ENCODE measurements around the gene PLCB4.

DNA sequence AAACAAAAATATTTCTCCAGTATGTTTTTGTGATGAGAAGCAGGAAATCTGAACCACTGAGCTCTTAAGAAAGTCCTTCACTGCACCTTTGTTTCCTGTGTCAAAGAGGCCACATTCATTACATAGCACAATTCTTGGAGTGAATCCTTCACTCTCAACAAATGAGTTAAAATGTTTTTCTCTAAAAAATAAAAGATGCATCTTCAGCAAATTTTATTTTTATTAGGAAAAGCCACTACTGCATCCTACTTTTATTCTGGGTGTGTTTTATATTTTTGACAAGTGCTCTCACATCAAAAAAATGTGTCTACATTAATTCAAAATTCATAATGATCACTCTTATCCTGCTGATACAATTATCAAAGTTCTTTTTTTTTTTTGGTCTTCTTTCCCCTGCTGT lies 76.3 kb downstream of the PLCB4 start:
- TF ChIP-seq CTCF (IDR thresholded peaks at IDR 0.05) (no peak), POLR2A (IDR thresholded peaks at IDR 0.05) (no peak)
